Subcutaneous adipose tissue (tissue), 4 donors: ENCODE results near the gene MRPL17. TPM values are rescaled to one million over a fixed set of nuclear protein-coding genes. Genes with fewer than 3 reads are reported as not detected.

Experiments used
- total RNA-seq, 4 donors: library from RNA; depleted of rRNA; stranded (reverse); fragments of >200 nt; gene quantifications; one replicate each; pipeline ENCODE4 v1.1.0, GENCODE V29; 2016
- TF ChIP-seq, protein P1 (sequence below): fragments of 450-650 bp; IDR thresholded peaks from one replicate; pipeline ENCODE4 v1.5.1; 2016; ENCODE audit warnings: low read depth, mild to moderate bottlenecking, control low read depth, antibody characterized with exemption, moderate library complexity

MRPL17 gene
- total RNA-seq, 4 donors from 2014 or later: 12.8 to 22.0 (median 15.0) TPM

DNA sequence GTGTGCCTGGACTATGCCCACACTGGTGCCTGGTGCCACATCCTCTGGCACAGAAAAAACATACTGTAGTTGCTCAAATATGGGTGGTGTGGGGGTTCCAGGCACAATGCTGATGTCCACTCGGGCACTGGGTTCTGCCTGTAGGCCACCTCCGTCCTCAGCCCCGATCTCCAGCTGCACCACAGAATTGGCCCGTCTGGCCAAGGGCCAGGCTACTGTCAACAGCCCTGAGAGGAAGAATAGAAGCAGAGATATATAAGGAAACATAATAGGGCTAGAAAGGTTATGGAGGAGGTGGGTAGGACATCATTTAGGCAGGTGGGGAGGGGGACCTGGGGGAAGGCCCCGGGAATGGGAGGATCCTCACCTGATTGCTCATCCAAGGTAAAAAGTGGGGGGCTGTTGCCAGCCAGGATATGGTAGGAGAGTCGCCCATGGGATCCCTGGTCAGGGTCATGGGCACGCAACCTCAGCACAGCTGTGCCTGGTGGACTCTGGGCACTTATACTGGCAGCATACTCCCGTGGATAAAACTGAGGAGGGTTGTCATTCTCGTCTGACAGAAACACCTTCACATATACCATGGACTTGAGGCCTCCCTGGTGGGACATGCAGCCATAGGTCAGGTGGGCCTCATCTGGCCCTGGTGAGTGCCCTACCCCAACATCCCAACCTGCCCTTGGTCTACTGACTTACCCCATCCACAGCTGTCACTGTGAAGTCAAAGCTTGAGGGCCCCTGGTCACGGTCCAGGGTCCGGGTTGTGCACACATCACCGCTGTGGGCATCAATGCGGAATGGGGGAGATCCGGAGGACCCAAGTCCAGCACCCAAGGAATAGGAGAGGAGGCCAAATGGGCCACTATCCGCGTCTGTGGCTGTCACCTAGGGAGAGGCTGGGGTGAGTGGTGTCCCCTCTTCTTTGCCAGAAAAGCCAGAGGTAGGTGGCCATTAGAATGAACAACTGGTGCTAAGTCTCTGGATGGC, 49.4 kb downstream of the MRPL17 start:
- TF ChIP-seq, protein P1, sequence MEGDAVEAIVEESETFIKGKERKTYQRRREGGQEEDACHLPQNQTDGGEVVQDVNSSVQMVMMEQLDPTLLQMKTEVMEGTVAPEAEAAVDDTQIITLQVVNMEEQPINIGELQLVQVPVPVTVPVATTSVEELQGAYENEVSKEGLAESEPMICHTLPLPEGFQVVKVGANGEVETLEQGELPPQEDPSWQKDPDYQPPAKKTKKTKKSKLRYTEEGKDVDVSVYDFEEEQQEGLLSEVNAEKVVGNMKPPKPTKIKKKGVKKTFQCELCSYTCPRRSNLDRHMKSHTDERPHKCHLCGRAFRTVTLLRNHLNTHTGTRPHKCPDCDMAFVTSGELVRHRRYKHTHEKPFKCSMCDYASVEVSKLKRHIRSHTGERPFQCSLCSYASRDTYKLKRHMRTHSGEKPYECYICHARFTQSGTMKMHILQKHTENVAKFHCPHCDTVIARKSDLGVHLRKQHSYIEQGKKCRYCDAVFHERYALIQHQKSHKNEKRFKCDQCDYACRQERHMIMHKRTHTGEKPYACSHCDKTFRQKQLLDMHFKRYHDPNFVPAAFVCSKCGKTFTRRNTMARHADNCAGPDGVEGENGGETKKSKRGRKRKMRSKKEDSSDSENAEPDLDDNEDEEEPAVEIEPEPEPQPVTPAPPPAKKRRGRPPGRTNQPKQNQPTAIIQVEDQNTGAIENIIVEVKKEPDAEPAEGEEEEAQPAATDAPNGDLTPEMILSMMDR: no peak

DNA sequence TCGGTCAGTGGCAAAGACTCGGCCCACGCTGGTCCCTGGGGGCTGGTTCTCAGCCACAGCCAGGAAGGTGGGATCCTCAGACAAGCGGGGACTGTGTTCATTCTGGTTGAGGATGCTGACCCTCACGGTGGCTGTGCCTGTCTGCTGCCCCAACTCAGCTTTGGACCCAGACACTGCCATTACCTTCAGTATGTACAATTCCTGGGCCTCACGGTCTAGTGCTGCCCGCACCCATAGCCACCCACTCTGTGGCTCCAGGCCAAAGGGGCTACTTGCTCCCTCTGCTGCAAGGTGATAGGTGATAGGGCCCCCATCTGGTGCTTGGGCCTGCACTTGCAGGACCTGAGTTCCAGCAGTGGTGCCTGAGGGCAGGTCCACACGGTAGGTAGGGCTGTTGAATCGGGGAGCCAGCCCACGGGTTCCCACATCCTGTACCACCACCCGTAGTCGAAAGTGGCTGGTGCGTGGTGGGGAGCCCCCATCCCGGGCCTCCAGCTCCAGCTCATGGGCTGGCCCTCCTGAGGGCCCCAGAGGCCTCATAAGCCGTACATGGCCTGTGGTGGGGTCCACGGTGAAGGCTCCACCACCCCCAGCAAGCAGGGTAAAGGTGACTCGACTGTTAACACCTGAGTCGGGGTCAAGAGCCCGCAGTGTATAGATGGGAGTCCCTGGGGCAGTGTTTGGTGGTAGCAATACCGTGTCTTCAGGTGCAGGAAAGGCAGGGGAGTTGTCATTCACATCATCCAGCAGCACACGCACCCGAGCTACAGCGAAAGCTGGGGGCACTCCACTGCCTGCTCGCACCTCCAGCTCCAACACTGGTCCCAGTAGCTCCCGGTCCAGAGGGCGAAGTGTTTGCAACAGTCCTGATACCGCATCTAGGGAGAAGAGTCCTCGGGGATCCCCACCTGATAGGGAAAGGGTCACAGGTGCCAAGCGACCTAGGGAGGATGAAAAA, 50.7 kb downstream of the MRPL17 start:
- TF ChIP-seq, protein P1: no peak

DNA sequence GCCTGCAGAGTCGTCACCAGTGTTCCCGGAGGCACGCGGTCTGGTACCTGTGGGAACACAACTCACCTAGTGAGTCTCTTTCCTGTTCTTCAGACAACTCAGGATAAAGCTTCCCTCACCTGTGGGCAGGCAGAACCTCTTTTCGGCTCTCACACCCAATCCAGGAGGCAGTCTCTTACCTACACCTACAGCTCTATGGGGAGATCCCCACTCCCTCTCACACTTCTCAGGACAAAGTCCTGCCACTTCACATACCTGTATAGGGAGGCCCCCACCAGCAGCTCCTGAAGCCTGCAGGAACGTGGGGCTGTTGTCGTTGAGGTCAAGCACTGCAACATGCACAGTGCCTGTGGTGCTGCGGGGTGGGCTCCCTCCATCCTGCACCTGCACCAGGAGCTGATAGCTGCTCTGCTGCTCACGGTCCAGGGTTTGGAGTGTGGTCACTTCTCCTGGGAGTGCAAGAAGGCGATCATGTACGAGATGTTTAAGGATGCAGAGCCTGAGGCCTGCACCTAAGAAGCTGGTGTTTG, 51.7 kb downstream of the MRPL17 start:
- TF ChIP-seq, protein P1: no peak

DNA sequence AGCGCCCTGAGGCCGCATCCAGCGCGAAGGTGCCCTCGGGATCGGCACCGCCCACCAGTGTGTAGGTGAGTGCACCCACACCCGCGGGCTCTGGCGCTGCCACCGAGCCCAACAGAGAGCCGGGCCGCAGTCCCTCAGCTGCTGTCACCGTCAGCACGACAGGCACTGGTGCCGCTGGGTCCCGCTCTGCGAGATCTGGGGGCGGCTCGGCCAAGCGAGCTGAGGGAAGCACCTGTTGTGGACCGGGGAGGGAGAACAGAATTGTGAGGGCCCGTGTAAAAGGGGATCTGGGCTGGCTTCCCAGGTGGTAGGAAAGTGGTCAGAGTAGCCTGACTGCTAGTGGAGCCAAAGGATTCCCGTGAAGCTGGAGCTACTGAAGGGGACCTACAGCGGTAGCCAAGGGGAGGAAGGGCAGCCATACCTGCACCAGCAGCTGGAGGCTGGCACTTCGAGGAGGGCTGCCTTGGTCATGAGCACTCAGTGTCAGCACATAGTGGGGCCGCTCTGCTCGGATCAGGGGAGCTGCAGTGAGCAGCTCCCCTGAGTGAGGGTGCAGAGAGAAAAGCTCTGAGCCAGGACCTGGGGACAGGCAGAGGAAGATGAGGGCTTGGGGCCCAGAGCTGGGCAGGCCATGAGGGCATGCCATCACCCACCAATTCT, 52.4 kb downstream of the MRPL17 start:
- TF ChIP-seq, protein P1: no peak

Other genes with a start within 250 kb of the MRPL17 start
- 1 to 10 TPM in 1 of 4 donors, under 1 TPM in 1, not detected in 2; 0.57 to 2.4 TPM for gene HPX, start 242.4 kb downstream of the MRPL17 start, total RNA-seq
- gene TRIM3, start 209.4 kb downstream of the MRPL17 start, total RNA-seq: 10 to 100 TPM; 11.9 to 22.0 (median 19.2) TPM
- gene ARFIP2, start 202.0 kb downstream of the MRPL17 start, total RNA-seq: 10 to 100 TPM; 34.2 to 50.7 (median 38.4) TPM
- gene TIMM10B, start 201.8 kb downstream of the MRPL17 start, total RNA-seq: 10 to 100 TPM; 28.2 to 37.4 (median 32.8) TPM
- 10 to 100 TPM in 3 of 4 donors, 1 to 10 TPM in 1; 9.9 to 30.3 (median 14.3) TPM for gene DNHD1, start 186.1 kb downstream of the MRPL17 start, total RNA-seq
- 10 to 100 TPM in 2 of 4 donors, 1 to 10 TPM in 2; 8.8 to 15.4 (median 9.8) TPM for gene RRP8, start 79.7 kb downstream of the MRPL17 start, total RNA-seq
- 100 to 1,000 TPM; 105 to 157 (median 119) TPM for gene ILK, start 79.6 kb downstream of the MRPL17 start, total RNA-seq
- gene TAF10, start 71.1 kb downstream of the MRPL17 start, total RNA-seq: 10 to 100 TPM; 38.2 to 55.6 (median 40.3) TPM
- gene TPP1, start 63.9 kb downstream of the MRPL17 start, total RNA-seq: 100 to 1,000 TPM in 1 of 4 donors, 10 to 100 TPM in 3; 44.8 to 178 (median 93.7) TPM
- 10 to 100 TPM in 3 of 4 donors, 1 to 10 TPM in 1; 7.0 to 23.7 (median 10.7) TPM for gene DCHS1, start 27.5 kb downstream of the MRPL17 start, total RNA-seq
- gene OR2AG2, start 88.6 kb upstream of the MRPL17 start, total RNA-seq: under 1 TPM in 2 of 4 donors, not detected in 2; 0.17 to 0.33 TPM
- not detected for gene OR2AG1, start 99.7 kb upstream of the MRPL17 start, total RNA-seq
- under 1 TPM in 3 of 4 donors, not detected in 1; 0.22 to 0.34 (median 0.33) TPM for gene OR6A2, start 116.3 kb upstream of the MRPL17 start, total RNA-seq
- gene OR10A5, start 162.3 kb upstream of the MRPL17 start, total RNA-seq: not detected
- not detected for gene OR10A2, start 179.7 kb upstream of the MRPL17 start, total RNA-seq
- not detected for gene OR10A4, start 193.3 kb upstream of the MRPL17 start, total RNA-seq
- not detected for gene OR2D2, start 209.2 kb upstream of the MRPL17 start, total RNA-seq
- gene OR2D3, start 237.7 kb upstream of the MRPL17 start, total RNA-seq: not detected
- gene ZNF215, start 243.1 kb upstream of the MRPL17 start, total RNA-seq: 1 to 10 TPM in 1 of 4 donors, under 1 TPM in 2, not detected in 1; 0.65 to 1.7 (median 0.66) TPM